ENCODE data around the gene MCTP1.

MCTP1 gene

GRCh38 chr5:94744906-94745305, 540.0 kb downstream of the MCTP1 start:
- Histone ChIP-seq H3K79me2 (ENCODE audit: low read length) (no peaks in the 10 kb centered on the region), H3K9me2 (replicated peaks; ENCODE audit: insufficient read depth, low read length) (no peaks in the 10 kb centered on the region), H3K27ac (ENCODE audit: low read length) (no peak overlapping the region), H3K4me3 (ENCODE audit: low read length) (no peak overlapping the region), H4K20me1 (ENCODE audit: insufficient read depth, low read length) (no peaks in the 10 kb centered on the region), H3K4me1 (ENCODE audit: low read length) (no peaks in the 10 kb centered on the region), H2AFZ (ENCODE audit: low read length) (no peak overlapping the region), H3K27me3 (replicated peaks; ENCODE audit: insufficient read depth, low read length) (no peaks in the 10 kb centered on the region), H3F3A (ENCODE audit: insufficient read depth, low read length) (no peaks in the 10 kb centered on the region), H3K9me3 (replicated peaks; ENCODE audit: insufficient read depth, low read length) (no peaks in the 10 kb centered on the region), H3K36me3 (replicated peaks; ENCODE audit: insufficient read depth, low read length) (no peaks in the 10 kb centered on the region), H3K9ac (ENCODE audit: low read length) (no peak overlapping the region), H3K4me2 (ENCODE audit: low read depth, low read length) (no peak overlapping the region)
- TF ChIP-seq EZH2 (optimal IDR thresholded peaks at IDR 0.05; ENCODE audit: low read depth, low read length): no peak
- DNase-seq: no peak

DNA sequence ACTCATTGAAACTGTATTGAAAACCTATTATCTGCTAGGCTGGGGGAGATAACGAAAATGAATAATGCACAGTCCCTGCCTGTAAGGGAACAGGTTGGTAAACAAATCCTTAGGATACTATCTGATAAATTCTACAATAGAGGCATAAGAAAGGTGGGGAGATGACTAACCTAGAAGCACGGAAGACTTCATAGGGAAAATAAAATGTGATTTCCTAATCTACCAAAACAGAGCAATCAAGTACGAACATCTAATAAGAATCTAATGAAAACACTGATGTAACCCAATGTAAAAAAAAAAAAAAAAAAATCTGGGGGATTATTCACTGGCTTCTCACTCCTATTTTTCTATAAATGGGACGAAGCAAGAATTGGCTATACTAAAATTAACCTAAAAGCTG, 542.0 kb downstream of the MCTP1 start:
- Histone ChIP-seq H3K4me3 (ENCODE audit: low read length) (no peak overlapping the region), H3F3A (ENCODE audit: insufficient read depth, low read length) (no peaks in the 10 kb centered on the region), H2AFZ (ENCODE audit: low read length) (no peak overlapping the region), H3K27ac (ENCODE audit: low read length) (no peak overlapping the region), H3K4me1 (ENCODE audit: low read length) (no peaks in the 10 kb centered on the region), H3K9me2 (replicated peaks; ENCODE audit: insufficient read depth, low read length) (no peaks in the 10 kb centered on the region), H3K9me3 (replicated peaks; ENCODE audit: insufficient read depth, low read length) (no peaks in the 10 kb centered on the region), H3K4me2 (ENCODE audit: low read depth, low read length) (no peak overlapping the region), H3K27me3 (replicated peaks; ENCODE audit: insufficient read depth, low read length) (no peaks in the 10 kb centered on the region), H3K36me3 (replicated peaks; ENCODE audit: insufficient read depth, low read length) (no peaks in the 10 kb centered on the region), H4K20me1 (ENCODE audit: insufficient read depth, low read length) (no peaks in the 10 kb centered on the region), H3K79me2 (ENCODE audit: low read length) (no peaks in the 10 kb centered on the region), H3K9ac (ENCODE audit: low read length) (no peak overlapping the region)
- TF ChIP-seq, protein P1, sequence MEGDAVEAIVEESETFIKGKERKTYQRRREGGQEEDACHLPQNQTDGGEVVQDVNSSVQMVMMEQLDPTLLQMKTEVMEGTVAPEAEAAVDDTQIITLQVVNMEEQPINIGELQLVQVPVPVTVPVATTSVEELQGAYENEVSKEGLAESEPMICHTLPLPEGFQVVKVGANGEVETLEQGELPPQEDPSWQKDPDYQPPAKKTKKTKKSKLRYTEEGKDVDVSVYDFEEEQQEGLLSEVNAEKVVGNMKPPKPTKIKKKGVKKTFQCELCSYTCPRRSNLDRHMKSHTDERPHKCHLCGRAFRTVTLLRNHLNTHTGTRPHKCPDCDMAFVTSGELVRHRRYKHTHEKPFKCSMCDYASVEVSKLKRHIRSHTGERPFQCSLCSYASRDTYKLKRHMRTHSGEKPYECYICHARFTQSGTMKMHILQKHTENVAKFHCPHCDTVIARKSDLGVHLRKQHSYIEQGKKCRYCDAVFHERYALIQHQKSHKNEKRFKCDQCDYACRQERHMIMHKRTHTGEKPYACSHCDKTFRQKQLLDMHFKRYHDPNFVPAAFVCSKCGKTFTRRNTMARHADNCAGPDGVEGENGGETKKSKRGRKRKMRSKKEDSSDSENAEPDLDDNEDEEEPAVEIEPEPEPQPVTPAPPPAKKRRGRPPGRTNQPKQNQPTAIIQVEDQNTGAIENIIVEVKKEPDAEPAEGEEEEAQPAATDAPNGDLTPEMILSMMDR (IDR thresholded peaks at IDR 0.05; ENCODE audit: low read length): no peak
- TF ChIP-seq EZH2 (optimal IDR thresholded peaks at IDR 0.05; ENCODE audit: low read depth, low read length) (no peak), EZH2phosphoT487 (IDR thresholded peaks at IDR 0.05; ENCODE audit: low read length) (no peak)
- no peak for DNase-seq

GRCh38 chr5:94740286-94740685, 544.6 kb downstream of the MCTP1 start:
- no peak overlapping the region for H3K4me2 ChIP-seq (ENCODE audit: low read depth, low read length)
- H3K27me3 ChIP-seq (replicated peaks; ENCODE audit: insufficient read depth, low read length): no peaks in the 10 kb centered on the region
- no peak overlapping the region for H3K27ac ChIP-seq (ENCODE audit: low read length)
- H3K36me3 ChIP-seq (replicated peaks; ENCODE audit: insufficient read depth, low read length): no peaks in the 10 kb centered on the region
- H3K4me3 ChIP-seq (ENCODE audit: low read length): no peak overlapping the region
- no peaks in the 10 kb centered on the region for H3K4me1 ChIP-seq (ENCODE audit: low read length)
- no peak overlapping the region for H3K9ac ChIP-seq (ENCODE audit: low read length)
- no peaks in the 10 kb centered on the region for H3K79me2 ChIP-seq (ENCODE audit: low read length)
- no peak overlapping the region for H2AFZ ChIP-seq (ENCODE audit: low read length)
- no peaks in the 10 kb centered on the region for H3K9me2 ChIP-seq (replicated peaks; ENCODE audit: insufficient read depth, low read length)
- no peaks in the 10 kb centered on the region for H3F3A ChIP-seq (ENCODE audit: insufficient read depth, low read length)
- TF ChIP-seq EZH2 (optimal IDR thresholded peaks at IDR 0.05; ENCODE audit: low read depth, low read length): no peak
- TF ChIP-seq, protein P1 (IDR thresholded peaks at IDR 0.05; ENCODE audit: low read length): no peak
- no peak for TF ChIP-seq EZH2phosphoT487 (IDR thresholded peaks at IDR 0.05; ENCODE audit: low read length)
- no peaks in the 10 kb centered on the region for H4K20me1 ChIP-seq (ENCODE audit: insufficient read depth, low read length)
- H3K9me3 ChIP-seq (replicated peaks; ENCODE audit: insufficient read depth, low read length): no peaks in the 10 kb centered on the region
- no peak for DNase-seq

GRCh38 chr5:94736498-94736897, 548.4 kb downstream of the MCTP1 start:
- H3K27ac ChIP-seq (ENCODE audit: low read length): no peak overlapping the region
- no peak for TF ChIP-seq EZH2phosphoT487 (IDR thresholded peaks at IDR 0.05; ENCODE audit: low read length)

More at GRCh38 chr5:94736498-94736897, 548.4 kb downstream of the MCTP1 start:
- no peaks in the 10 kb centered on the region for H3F3A ChIP-seq (ENCODE audit: insufficient read depth, low read length)
- H3K4me1 ChIP-seq (ENCODE audit: low read length): no peaks in the 10 kb centered on the region
- H3K4me3 ChIP-seq (ENCODE audit: low read length): no peak overlapping the region
- H3K9ac ChIP-seq (ENCODE audit: low read length): no peak overlapping the region
- DNase-seq: no peak
- H3K9me3 ChIP-seq (replicated peaks; ENCODE audit: insufficient read depth, low read length): no peaks in the 10 kb centered on the region
- H4K20me1 ChIP-seq (ENCODE audit: insufficient read depth, low read length): no peaks in the 10 kb centered on the region
- no peaks in the 10 kb centered on the region for H3K79me2 ChIP-seq (ENCODE audit: low read length)
- H2AFZ ChIP-seq (ENCODE audit: low read length): no peak overlapping the region
- no peaks in the 10 kb centered on the region for H3K36me3 ChIP-seq (replicated peaks; ENCODE audit: insufficient read depth, low read length)
- no peak overlapping the region for H3K4me2 ChIP-seq (ENCODE audit: low read depth, low read length)
- no peaks in the 10 kb centered on the region for H3K27me3 ChIP-seq (replicated peaks; ENCODE audit: insufficient read depth, low read length)
- H3K9me2 ChIP-seq (replicated peaks; ENCODE audit: insufficient read depth, low read length): no peaks in the 10 kb centered on the region

Measured in MM.1S (cell line).